Activated CD4-positive, alpha-beta T cell treated with anti-CD3 and anti-CD28 coated beads for 48 hours (primary cell): ENCODE data around the gene TP53RK.

Source experiments
- DNase-seq: peaks from one replicate; pipeline ENCODE4 v3.0.0-alpha.2; 2020

TP53RK gene

DNA sequence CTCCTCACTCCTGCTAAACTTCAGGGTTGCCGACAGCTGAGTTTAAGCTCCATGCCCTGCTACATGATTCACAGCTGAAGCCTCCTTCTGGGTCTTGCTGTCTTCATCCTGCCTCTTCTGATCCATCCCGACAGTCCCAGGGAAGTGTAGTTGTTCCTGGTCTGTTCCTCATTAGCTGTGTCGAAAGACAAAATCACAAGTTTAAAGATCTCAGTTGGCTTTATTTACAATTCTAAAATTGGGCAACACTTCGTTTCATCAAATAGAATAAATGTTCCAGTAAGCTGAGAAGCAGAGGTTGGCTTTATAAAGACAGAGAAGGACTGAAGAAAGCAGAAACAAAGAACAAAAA lies 16.1 kb upstream of the TP53RK start:
- no peak for DNase-seq

DNA sequence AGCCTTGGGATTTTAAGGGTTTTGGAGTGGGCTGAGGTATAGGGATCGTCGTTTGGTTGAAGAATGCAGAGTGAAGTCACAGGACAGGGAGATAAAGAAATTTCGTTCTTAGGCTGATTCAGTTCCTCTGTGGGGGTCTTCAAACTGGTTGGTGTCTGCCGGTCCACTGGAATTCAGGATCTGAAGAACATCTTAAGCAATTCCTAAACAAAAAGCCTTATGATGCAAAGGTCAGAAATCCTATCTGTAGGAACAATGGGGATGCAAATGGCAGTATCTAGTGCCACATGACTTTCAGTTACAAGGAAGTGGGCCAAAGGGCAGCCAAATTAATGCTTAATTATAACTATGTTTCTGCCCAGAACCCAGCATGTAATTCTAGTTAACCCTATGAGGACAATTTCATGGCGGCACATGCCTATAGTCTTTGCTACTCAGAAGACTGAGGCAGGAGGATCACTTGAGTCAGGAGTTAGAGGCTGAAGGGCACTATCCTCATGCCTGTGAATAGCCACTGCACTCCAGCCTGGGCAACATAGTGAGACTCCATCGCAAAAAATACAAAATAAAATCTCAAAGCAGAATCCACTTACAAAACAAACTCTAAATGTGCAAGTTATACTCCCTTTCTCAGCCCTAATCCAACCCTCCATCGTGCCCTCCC lies 15.6 kb upstream of the TP53RK start:
- no peak for DNase-seq

GRCh38 chr20:46703435-46703834 lies 14.2 kb upstream of the TP53RK start:
- DNase-seq = no peak

DNA sequence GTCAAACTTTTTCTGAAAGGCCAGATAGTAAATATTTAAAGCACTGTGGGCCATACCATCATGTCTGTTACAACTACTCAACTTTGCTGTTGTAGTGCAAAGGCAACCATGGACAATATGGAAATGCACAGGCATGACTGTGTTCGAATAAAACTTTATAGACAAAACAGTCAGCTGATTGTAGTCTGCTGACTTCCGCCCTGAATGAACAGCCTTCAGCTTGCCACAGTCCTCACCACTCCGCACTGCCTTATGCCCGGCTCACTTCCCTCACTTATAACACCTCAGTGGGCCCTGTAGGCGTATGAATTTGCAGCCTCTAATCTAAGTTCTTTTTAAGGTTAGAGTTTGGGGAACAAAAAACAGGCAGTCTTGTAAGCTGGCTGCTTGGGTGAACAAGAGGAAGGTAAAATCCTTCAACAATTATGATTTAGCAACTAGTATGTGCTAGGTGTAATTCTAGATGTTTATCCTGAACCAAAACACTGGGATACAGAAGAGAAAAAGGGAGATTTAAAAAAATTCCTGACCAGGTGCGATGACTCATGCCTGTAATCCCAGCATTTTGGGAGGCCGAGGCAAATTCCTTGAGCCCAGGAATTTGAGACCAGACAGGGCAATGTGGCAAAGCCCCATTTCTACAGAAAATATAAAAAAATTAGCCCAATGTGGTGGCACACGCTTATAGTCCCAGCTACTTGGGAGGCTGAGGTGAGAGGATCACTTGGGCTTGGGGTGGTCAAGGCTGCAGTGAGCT lies 13.4 kb upstream of the TP53RK start:
- DNase-seq = no peak

GRCh38 chr20:46701986-46702385 lies 12.7 kb upstream of the TP53RK start:
- no peak for DNase-seq

DNA sequence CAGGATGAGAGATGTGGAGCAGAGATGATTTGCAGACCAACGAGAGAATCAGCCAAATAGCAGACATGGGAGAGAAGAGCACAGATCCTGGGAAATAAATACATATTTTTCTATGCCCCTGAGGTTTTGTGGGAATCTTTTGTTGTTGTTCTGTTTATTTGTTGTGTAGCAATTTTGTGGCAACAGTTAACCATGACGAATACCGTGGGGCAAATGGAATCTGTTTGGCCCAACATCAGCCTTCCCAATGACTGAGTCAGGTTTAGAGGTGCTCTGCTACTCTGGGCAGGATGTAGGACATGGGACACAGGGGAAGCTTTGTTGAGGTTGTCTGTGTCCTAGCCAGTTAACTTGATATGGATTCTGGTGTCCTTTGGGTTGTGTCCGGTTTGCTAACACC lies 12.3 kb upstream of the TP53RK start:
- DNase-seq = no peak

DNA sequence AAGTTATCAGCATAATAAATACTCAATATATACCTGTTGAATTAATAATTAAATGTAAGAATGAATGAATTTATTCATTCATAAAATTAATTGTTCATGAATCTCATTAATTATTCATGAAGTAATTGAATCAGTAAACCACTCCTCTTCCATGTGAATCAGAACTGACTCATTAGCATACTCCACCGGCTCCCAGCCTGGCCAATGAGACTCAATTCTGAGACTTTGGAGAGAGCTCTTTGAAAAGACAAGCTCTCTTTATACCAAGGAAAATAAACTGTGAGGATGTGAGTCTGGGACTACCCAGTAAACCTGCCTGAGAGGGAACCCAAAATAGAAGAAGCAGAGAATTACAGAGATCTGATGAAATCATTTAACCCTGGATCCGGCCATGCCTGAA lies 11.8 kb upstream of the TP53RK start:
- no peak for DNase-seq

DNA sequence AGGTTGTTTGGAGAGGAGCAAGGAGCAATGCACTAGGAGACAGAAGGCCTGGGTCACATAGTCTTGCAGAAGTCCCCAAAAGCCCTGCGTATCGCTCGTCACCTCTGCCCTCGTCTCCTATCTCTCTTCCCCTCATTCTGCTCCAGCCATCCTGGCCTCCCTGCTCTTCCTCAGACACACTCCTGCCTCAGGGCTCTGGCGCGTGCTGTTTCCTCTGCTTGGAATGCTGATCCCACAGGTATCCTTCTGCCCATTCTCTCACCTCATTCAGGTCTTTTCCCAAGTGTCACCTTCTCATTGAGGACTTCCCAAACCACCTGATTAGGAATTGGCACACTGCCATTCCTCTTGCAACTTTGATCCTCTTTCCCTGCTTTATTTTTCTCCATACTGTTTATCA lies 11.2 kb upstream of the TP53RK start:
- no peak for DNase-seq

- peak; percentile 23 for DNase-seq
Measured at GRCh38 chr20:46699651-46700359, 10.6 kb upstream of the TP53RK start.

GRCh38 chr20:46698788-46699187 lies 9.5 kb upstream of the TP53RK start:
- no peak for DNase-seq

DNA sequence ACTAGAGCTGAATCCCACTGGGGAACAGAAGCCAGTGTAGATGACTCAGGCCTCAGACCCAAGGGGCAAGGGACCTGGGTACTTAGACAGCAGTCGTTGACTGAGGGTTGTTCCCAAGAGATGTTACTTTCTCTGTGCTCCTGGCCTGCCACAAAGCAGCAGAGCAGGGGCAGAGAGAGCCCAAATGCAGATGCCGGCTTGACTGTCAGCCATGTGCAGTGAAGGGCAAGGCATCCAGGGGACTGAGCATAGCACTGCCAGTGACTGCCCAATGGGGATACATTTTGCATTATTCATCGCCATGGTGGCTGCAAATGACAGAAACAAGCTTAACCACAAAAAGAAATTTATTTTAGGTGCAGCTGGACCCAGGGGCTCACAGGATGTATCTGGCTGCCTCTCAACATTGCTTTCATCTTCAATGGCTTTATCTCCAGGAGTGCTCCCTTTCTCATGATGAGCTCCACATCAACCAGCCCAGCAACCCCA lies 7.6 kb upstream of the TP53RK start:
- DNase-seq = no peak

DNA sequence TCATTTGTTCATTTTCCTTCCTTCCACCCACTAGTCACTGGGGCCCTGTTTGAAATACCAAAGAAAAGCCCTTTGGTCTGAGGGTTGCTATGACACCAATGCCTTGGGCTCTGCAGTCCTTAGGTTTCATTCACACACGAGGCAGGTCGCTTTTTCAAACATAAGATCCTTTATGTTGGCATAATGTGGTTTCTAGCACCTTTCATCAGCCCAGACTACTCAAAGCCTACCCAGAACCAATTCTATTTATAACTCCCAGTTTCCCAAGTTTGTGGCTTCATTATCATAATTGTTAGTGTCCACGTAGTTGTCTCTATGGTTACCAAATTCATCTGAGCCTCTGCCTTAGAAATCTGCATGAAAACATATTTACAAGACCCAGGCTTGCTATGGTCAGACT lies 6.6 kb upstream of the TP53RK start:
- DNase-seq = no peak

DNA sequence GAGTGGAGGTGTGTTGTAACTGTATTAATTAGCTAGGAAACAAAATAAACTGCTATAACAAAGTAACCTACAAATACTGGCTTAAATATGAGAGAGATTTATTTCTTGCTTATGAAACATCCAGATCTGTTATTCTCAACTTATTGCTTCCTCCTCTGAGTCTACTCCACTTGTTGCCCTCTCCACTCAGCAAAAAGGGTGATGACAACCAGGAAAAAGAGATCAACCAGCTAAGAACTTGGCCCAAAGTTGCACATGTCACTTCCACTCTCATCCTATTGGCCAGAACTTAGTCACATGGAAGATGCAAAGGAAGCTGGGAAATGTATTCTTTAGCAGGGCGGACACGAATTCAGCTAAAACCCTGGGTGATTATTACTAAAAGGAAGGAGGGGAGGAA lies 5.2 kb upstream of the TP53RK start:
- no peak for DNase-seq

DNA sequence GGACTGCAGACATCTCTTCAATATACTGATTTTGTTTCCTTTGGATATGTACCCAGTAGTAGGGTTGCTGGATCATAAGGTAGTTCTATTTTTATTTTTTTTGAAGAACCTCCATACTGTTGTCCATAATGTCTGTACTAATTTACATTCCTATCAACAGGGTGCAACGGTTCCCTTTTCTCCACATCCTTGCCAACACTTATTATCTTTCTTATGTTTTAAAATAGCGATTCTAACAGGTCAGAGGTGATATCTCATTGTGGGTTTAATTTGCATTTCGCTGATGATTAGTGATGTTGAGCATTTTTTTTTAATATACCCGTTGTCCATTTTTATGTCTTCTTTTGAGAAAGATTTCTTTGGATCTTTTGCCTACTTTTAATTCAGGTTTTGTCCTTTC lies 2.0 kb upstream of the TP53RK start:
- no peak for DNase-seq

DNA sequence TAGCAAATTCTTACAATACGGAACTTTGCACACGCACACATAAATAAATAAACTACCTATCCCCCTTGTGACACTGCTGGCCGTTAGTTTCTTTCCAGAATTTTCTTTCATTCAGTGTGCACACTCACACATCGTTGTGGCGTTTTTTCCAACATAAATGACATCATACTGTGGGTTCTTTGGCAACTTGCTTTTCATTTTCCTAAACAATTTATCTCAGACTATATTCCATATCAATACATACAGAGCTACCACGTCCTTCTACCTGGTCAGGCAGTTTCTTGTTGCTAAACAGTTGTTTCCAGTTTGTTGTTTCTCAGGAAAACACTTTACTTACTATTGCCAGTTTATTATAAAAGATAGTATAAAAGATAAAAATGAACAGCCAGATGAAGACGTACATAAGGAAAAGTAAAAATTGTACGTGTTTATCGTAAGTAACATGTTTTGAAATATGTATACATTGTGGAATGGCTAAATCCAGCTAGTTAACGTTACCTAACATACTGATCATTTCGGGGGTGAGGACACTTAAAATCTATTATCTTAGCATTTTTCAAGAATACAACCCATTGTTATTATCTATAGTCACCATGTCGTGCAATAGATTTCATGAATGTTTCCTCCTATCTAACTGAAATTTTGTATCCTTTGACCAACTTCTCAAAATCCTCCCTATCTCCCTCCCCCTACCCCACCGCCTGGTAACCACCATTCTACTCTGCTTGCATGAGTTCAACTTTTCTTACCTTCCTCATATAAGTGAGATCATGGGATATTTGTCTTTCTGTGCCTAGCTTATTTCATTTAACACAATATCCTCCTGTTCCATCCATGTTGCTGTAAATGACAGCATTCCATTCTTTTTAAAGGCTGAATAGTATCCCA lies 1.2 kb upstream of the TP53RK start:
- no peak for DNase-seq

DNA sequence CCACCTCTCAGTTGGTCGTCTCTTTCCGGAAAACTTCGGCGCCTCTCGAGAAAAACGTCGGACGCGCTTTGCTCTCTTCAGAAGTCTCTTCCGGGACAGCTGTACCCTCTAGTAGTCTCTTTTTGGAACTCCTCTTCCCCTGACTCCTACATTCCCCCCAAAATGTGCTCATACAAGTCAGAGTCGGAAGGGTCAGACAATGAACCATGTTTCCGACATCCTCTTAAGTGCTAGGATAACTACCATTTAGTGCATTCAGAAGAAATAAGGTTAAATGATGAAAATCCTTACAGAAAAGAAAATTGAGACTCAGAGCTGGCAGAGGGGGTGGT lies 476 bp upstream of the TP53RK start:
- no peak for DNase-seq

- DNase-seq = no peak
Measured at GRCh38 chr20:46688151-46689081, 828 bp downstream of the TP53RK start.

DNA sequence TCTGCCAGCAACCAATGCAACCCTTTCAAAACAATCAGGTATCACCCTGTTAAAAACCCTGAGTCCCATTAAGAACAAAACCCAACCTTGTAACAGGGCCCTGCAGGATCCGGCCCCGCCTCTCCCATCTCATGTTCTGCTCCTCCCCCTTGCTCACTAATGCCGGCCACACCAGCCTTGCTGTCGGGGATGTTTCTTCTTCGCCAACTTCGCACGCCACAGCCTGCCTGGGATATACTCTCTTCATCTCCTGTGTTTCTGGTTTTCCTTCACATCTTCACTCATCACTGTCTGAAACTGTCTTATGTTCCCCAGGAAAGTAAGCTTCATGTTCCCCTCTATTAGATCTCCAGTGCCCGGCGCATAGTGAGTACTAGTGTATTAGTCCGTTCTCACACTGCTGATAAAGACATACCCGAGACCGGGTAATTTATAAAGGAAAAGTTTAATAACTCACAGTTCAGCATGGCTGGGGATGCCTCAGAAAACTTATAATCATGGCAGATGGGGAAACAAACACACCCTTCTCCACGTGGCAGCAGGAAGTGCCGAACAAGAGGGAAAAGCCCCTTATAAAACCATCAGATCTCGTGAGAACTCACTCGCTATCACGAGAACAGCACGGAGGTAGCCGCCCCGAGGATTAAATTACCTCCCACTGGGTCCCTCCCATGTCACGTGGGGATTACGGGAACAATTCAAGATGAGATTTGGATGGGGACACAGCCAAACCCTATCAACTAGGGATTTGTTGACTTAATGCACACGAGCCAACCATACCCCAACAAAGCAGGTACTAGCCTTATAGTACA lies 5.1 kb downstream of the TP53RK start:
- DNase-seq = no peak

DNA sequence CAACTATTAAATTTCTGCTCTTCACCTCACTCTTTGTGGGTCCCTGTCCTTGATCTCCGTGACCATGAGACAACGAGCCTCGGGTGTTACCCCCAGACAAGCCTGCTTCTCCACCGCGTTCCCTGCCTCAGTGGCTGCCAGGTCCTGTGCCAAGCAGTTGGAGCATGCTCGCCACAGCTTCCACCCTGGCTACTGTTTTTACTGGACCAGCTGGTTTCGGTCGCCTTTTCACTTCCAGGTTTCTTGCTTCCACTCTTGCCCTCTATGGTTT lies 5.6 kb downstream of the TP53RK start:
- no peak for DNase-seq

- no peak for DNase-seq
Measured at GRCh38 chr20:46683011-46683667, 6.1 kb downstream of the TP53RK start.
